Measurements from ENCODE around the gene SLC16A8.
"Not testable (repeated sequence)": the region's sequence is repeated elsewhere in the genome, so short reads cannot be mapped to it uniquely, and the experiment has no call there.

DNA sequence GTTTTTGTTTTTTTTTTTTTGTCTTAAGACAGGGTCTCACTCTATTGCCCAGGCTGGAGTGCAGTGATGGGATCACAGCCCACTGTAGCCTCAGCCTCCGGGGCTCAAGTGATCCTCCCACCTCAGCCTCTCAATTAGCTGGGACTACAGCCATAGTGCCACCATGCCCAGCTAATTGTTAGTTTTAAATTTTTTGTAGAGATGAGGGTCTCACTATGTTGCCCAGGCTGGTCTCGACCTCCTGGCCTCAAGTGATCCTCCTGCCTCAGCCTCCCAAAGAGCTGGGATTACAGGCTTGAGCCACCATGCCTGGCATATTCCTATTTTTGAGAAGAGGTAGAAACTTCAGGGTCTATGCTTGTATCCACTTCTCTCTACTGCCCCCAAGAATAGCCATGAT lies 34.8 kb upstream of the SLC16A8 start:
- TF ChIP-seq TAF1 (IDR thresholded peaks at IDR 0.05; ENCODE audit: borderline replicate concordance, low read depth, low read length); HCFC1 (IDR thresholded peaks at IDR 0.05; ENCODE audit: low read length); POLR2AphosphoS5 (IDR thresholded peaks at IDR 0.05; ENCODE audit: low read length); JUND (IDR thresholded peaks at IDR 0.05; ENCODE audit: low read depth, low read length); ESRRA (IDR thresholded peaks at IDR 0.05; ENCODE audit: low read length); POLR2A (IDR thresholded peaks at IDR 0.05; ENCODE audit: low read depth, low read length); CHD4 (IDR thresholded peaks at IDR 0.05); SIN3A (IDR thresholded peaks at IDR 0.05; ENCODE audit: low read depth, low read length); KDM1A (IDR thresholded peaks at IDR 0.05; ENCODE audit: borderline replicate concordance); EZH2 (IDR thresholded peaks at IDR 0.05; ENCODE audit: borderline replicate concordance, control insufficient read depth, low read depth, low read length); NR2C2 (IDR thresholded peaks at IDR 0.05; ENCODE audit: borderline replicate concordance, control insufficient read depth, insufficient read length, low read depth): not testable (repeated sequence)
- TF ChIP-seq, protein P1, sequence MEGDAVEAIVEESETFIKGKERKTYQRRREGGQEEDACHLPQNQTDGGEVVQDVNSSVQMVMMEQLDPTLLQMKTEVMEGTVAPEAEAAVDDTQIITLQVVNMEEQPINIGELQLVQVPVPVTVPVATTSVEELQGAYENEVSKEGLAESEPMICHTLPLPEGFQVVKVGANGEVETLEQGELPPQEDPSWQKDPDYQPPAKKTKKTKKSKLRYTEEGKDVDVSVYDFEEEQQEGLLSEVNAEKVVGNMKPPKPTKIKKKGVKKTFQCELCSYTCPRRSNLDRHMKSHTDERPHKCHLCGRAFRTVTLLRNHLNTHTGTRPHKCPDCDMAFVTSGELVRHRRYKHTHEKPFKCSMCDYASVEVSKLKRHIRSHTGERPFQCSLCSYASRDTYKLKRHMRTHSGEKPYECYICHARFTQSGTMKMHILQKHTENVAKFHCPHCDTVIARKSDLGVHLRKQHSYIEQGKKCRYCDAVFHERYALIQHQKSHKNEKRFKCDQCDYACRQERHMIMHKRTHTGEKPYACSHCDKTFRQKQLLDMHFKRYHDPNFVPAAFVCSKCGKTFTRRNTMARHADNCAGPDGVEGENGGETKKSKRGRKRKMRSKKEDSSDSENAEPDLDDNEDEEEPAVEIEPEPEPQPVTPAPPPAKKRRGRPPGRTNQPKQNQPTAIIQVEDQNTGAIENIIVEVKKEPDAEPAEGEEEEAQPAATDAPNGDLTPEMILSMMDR (IDR thresholded peaks at IDR 0.05 in 2 of 3, conservative IDR thresholded peaks at IDR 0.05 in 1 of 3; ENCODE audit: control insufficient read depth in 2 of 3, extremely low read depth in 1 of 3, insufficient read depth in 1 of 3, low read depth in 3 of 3, low read length in 3 of 3) = not testable (repeated sequence)
- TF ChIP-seq, protein P2, sequence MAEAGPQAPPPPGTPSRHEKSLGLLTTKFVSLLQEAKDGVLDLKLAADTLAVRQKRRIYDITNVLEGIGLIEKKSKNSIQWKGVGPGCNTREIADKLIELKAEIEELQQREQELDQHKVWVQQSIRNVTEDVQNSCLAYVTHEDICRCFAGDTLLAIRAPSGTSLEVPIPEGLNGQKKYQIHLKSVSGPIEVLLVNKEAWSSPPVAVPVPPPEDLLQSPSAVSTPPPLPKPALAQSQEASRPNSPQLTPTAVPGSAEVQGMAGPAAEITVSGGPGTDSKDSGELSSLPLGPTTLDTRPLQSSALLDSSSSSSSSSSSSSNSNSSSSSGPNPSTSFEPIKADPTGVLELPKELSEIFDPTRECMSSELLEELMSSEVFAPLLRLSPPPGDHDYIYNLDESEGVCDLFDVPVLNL (IDR thresholded peaks at IDR 0.05; ENCODE audit: low read depth, low read length) = not testable (repeated sequence)
- TF ChIP-seq, protein P3, sequence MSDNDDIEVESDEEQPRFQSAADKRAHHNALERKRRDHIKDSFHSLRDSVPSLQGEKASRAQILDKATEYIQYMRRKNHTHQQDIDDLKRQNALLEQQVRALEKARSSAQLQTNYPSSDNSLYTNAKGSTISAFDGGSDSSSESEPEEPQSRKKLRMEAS (IDR thresholded peaks at IDR 0.05; ENCODE audit: low read depth, low read length) = not testable (repeated sequence)

All from GM12878 (cell line).